GM23338 (cell line): ENCODE data around the gene ZNF398. TPM values are rescaled to one million over a fixed set of nuclear protein-coding genes. Genes with fewer than 3 reads are reported as not detected.

ENCODE experiments used
- ATAC-seq: fragments of 200-7000 bp; cut with Tn5 transposase; 3 replicates; pipeline ENCODE4 v1.9.1; 2020
- DNase-seq: peaks from one replicate; pipeline ENCODE4 v3.0.0-alpha.2; 2015; ENCODE audit warnings: low spot score
- H2AFZ ChIP-seq: fragments of 200-600 bp; sonication (generic); 2 replicates; pipeline ENCODE4 v1.8.0; 2016; ENCODE audit warnings: antibody characterized with exemption, mild to moderate bottlenecking, moderate library complexity
- H3F3A ChIP-seq: fragments of 200-600 bp; sonication (generic); replicated peaks from 2 replicates; pipeline ENCODE4 v1.8.0; 2017; ENCODE audit warnings: antibody characterized with exemption, mixed run types, low read depth
- H3K27ac ChIP-seq: fragments of 200-600 bp; sonication (generic); 2 replicates; pipeline ENCODE4 v1.6.1; 2016; ENCODE audit warnings: low read depth
- H3K27me3 ChIP-seq: fragments of 200-600 bp; sonication (generic); 2 replicates; pipeline ENCODE4 v1.8.0; 2016; ENCODE audit warnings: mild to moderate bottlenecking, mixed run types, moderate library complexity; ENCODE audit not compliant: insufficient read depth
- H3K36me3 ChIP-seq: fragments of 200-600 bp; sonication (generic); 2 replicates; pipeline ENCODE4 v1.8.0; 2016; ENCODE audit warnings: mild to moderate bottlenecking; ENCODE audit not compliant: insufficient read depth
- H3K4me1 ChIP-seq: fragments of 200-600 bp; sonication (generic); 2 replicates; pipeline ENCODE4 v1.8.0; 2016; ENCODE audit warnings: mild to moderate bottlenecking, moderate library complexity; ENCODE audit not compliant: insufficient read depth
- H3K4me2 ChIP-seq: fragments of 200-600 bp; sonication (generic); 2 replicates; pipeline ENCODE4 v1.7.1; 2017; ENCODE audit warnings: mixed run types
- H3K4me3 ChIP-seq: fragments of 200-600 bp; sonication (generic); 2 replicates; pipeline ENCODE4 v1.6.1; 2016; ENCODE audit warnings: mixed run types
- H3K79me2 ChIP-seq: fragments of 200-600 bp; sonication (generic); replicated peaks from 2 replicates; pipeline ENCODE4 v1.8.0; 2017; ENCODE audit warnings: mild to moderate bottlenecking; ENCODE audit not compliant: insufficient read depth
- H3K9me2 ChIP-seq: fragments of 200-600 bp; sonication (generic); 2 replicates; pipeline ENCODE4 v1.8.0; 2017; ENCODE audit not compliant: insufficient read depth
- H4K20me1 ChIP-seq: fragments of 200-600 bp; sonication (generic); replicated peaks from 2 replicates; pipeline ENCODE4 v1.8.0; 2017; ENCODE audit warnings: mild to moderate bottlenecking; ENCODE audit not compliant: insufficient read depth
- H3K27ac Mint-ChIP-seq: 2 replicates; pipeline ENCODE4 v1.8.0; 2020; ENCODE audit warnings: inconsistent platforms, mild to moderate bottlenecking, moderate library complexity, mixed read lengths
- H3K27me3 Mint-ChIP-seq: 3 replicates; pipeline ENCODE4 v1.8.0; 2022; ENCODE audit warnings: low read depth, mild to moderate bottlenecking, moderate library complexity, mixed read lengths, inconsistent platforms; ENCODE audit not compliant: insufficient read depth, poor library complexity
- H3K36me3 Mint-ChIP-seq: 3 replicates; pipeline ENCODE4 v1.8.0; 2021; ENCODE audit warnings: low read depth, mild to moderate bottlenecking, inconsistent platforms, moderate library complexity, mixed read lengths
- H3K4me1 Mint-ChIP-seq: 3 replicates; pipeline ENCODE4 v1.8.0; 2020; ENCODE audit warnings: mild to moderate bottlenecking, inconsistent platforms, mixed read lengths
- H3K4me3 Mint-ChIP-seq: 3 replicates; pipeline ENCODE4 v1.8.0; 2021; ENCODE audit warnings: moderate library complexity, mild to moderate bottlenecking, inconsistent platforms, mixed read lengths
- H3K9me3 Mint-ChIP-seq: 3 replicates; pipeline ENCODE4 v1.8.0; 2020; ENCODE audit warnings: moderate library complexity, mild to moderate bottlenecking, inconsistent platforms, mixed read lengths
- CREB1 ChIP-seq: fragments of 250-450 bp; sonication (Bioruptor Pico); IDR thresholded peaks from 2 replicates; pipeline ENCODE4 v1.5.0; 2020; ENCODE audit warnings: low read depth, mild to moderate bottlenecking, moderate library complexity
- CTCF ChIP-seq, 2 experiments: fragments of 200-600 bp in 1 of 2; sonication (generic) in 1 of 2; conservative IDR thresholded peaks; 2 replicates each; pipeline versions ENCODE4 v1.5.1 to v1.6.1; 2016 to 2017; ENCODE audit warnings: antibody characterized with exemption in 2 of 2, low read depth in 2 of 2, mild to moderate bottlenecking in 2 of 2, moderate library complexity in 1 of 2
- REST ChIP-seq: IDR thresholded peaks from one replicate; pipeline ENCODE4 v1.6.1; 2018; ENCODE audit warnings: antibody characterized with exemption; ENCODE audit not compliant: unreplicated experiment
- ZNF114 ChIP-seq: fragments of 250-450 bp; sonication (Bioruptor Pico); IDR thresholded peaks from 2 replicates; pipeline ENCODE4 v1.5.0; 2020; ENCODE audit warnings: mild to moderate bottlenecking, moderate library complexity
- polyA plus RNA-seq: library from polyadenylated mRNA; unstranded; fragments of >200 nt; fragmentation: Nextera tagmentation; extraction: Ambion mirVana; gene quantifications from 2 replicates; pipeline ENCODE4 v1.2.1, GENCODE V29; 2016
- total RNA-seq: library from RNA; depleted of rRNA; stranded (reverse); fragments of >200 nt; shearing (Covaris generic); gene quantifications from 2 replicates; pipeline ENCODE4 v1.2.3, GENCODE V29; 2014
- TF ChIP-seq, protein P1 (sequence below): fragments of 250-450 bp; sonication (Bioruptor Pico); IDR thresholded peaks from 2 replicates; pipeline ENCODE4 v1.5.0; 2020; ENCODE audit warnings: mild to moderate bottlenecking, moderate library complexity

Gene ZNF398
- total and polyA plus RNA-seq, 2 experiments from 2014 or later: 20.7 to 99.6 TPM

- TF ChIP-seq, protein P1, sequence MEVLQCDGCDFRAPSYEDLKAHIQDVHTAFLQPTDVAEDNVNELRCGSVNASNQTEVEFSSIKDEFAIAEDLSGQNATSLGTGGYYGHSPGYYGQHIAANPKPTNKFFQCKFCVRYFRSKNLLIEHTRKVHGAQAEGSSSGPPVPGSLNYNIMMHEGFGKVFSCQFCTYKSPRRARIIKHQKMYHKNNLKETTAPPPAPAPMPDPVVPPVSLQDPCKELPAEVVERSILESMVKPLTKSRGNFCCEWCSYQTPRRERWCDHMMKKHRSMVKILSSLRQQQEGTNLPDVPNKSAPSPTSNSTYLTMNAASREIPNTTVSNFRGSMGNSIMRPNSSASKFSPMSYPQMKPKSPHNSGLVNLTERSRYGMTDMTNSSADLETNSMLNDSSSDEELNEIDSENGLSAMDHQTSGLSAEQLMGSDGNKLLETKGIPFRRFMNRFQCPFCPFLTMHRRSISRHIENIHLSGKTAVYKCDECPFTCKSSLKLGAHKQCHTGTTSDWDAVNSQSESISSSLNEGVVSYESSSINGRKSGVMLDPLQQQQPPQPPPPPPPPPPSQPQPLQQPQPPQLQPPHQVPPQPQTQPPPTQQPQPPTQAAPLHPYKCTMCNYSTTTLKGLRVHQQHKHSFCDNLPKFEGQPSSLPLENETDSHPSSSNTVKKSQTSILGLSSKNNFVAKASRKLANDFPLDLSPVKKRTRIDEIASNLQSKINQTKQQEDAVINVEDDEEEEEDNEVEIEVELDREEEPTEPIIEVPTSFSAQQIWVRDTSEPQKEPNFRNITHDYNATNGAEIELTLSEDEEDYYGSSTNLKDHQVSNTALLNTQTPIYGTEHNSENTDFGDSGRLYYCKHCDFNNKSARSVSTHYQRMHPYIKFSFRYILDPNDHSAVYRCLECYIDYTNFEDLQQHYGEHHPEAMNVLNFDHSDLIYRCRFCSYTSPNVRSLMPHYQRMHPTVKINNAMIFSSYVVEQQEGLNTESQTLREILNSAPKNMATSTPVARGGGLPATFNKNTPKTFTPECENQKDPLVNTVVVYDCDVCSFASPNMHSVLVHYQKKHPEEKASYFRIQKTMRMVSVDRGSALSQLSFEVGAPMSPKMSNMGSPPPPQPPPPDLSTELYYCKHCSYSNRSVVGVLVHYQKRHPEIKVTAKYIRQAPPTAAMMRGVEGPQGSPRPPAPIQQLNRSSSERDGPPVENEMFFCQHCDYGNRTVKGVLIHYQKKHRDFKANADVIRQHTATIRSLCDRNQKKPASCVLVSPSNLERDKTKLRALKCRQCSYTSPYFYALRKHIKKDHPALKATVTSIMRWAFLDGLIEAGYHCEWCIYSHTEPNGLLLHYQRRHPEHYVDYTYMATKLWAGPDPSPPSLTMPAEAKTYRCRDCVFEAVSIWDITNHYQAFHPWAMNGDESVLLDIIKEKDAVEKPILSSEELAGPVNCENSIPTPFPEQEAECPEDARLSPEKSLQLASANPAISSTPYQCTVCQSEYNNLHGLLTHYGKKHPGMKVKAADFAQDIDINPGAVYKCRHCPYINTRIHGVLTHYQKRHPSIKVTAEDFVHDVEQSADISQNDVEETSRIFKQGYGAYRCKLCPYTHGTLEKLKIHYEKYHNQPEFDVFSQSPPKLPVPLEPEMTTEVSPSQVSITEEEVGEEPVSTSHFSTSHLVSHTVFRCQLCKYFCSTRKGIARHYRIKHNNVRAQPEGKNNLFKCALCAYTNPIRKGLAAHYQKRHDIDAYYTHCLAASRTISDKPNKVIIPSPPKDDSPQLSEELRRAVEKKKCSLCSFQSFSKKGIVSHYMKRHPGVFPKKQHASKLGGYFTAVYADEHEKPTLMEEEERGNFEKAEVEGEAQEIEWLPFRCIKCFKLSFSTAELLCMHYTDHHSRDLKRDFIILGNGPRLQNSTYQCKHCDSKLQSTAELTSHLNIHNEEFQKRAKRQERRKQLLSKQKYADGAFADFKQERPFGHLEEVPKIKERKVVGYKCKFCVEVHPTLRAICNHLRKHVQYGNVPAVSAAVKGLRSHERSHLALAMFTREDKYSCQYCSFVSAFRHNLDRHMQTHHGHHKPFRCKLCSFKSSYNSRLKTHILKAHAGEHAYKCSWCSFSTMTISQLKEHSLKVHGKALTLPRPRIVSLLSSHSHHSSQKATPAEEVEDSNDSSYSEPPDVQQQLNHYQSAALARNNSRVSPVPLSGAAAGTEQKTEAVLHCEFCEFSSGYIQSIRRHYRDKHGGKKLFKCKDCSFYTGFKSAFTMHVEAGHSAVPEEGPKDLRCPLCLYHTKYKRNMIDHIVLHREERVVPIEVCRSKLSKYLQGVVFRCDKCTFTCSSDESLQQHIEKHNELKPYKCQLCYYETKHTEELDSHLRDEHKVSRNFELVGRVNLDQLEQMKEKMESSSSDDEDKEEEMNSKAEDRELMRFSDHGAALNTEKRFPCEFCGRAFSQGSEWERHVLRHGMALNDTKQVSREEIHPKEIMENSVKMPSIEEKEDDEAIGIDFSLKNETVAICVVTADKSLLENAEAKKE (CRISPR knock-in tag): no peak
These were observed 77.1 kb downstream of the ZNF398 start (continued) for GRCh38 chr7:149224352-149224751.

DNA sequence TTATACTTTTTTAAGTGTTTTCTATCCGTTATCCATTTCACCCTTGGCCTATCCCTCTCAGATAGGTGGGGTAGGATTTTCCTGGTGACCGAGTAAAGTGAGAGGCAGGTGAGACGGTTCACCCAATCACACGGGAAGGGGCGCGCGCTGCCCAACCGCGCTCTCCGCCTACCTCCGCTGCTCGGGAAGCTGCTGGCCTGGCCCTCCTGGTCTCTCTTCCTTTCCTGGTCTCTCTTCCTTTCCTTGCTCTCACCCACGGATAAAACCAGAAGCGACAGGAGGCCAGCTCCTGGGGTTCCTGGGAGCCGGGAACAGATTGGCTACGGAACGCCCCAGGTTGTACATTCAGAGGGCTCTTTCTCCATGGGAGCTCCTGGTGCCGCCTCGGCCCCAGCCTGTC, 77.9 kb downstream of the ZNF398 start:
- peaks cover 16% of the 10 kb centered on the region for H3K27me3 Mint-ChIP-seq
- ATAC-seq (no peak), DNase-seq (no peak)
- no peaks in the 10 kb centered on the region for H3K79me2 ChIP-seq
- peaks cover 28% of the 10 kb centered on the region for H3K36me3 Mint-ChIP-seq
- no peaks in the 10 kb centered on the region for H3K36me3 ChIP-seq
- H3F3A ChIP-seq: peaks cover 5% of the 10 kb centered on the region; the same call in 1 of the 2 replicates
- no peak overlapping the region for H3K4me3 ChIP-seq
- no peaks in the 10 kb centered on the region; the same call in 1 of the 2 replicates for H4K20me1 ChIP-seq
- no peak overlapping the region for H3K4me3 Mint-ChIP-seq
- H3K9me3 Mint-ChIP-seq: no peaks in the 10 kb centered on the region
- no peaks in the 10 kb centered on the region for H3K4me1 ChIP-seq
- no peak overlapping the region for H3K27ac Mint-ChIP-seq
- no peaks in the 10 kb centered on the region for H3K27me3 ChIP-seq
- peaks cover 3% of the 10 kb centered on the region; the same call in 1 of the 3 replicates for H3K4me1 Mint-ChIP-seq
- no peak overlapping the region for H3K27ac ChIP-seq
- H3K4me2 ChIP-seq: no peak overlapping the region
- H3K9me2 ChIP-seq: no peaks in the 10 kb centered on the region
- no peak overlapping the region for H2AFZ ChIP-seq
- no peak for TF ChIP-seq REST
- no peak for TF ChIP-seq CREB1 (CRISPR knock-in tag)
- TF ChIP-seq CTCF (conservative IDR thresholded peaks at IDR 0.05; ENCODE audit: low read depth in 2 of 2): no peak
- no peak for TF ChIP-seq ZNF114 (CRISPR knock-in tag)
